A673 (cell line): ENCODE results near the gene NME1.

Source experiments
- CTCF ChIP-seq: fragments of 300-800, 200-600 bp; sonication (generic); conservative IDR thresholded peaks from 2 replicates; pipeline ENCODE4 v1.5.1; 2017; ENCODE audit warnings: low read depth, mild to moderate bottlenecking, antibody characterized with exemption, low read length, moderate library complexity, mixed read lengths
- EZH2 ChIP-seq: fragments of 200-600 bp; sonication (generic); IDR thresholded peaks from 2 replicates; pipeline ENCODE4 v1.6.1; 2017; ENCODE audit warnings: borderline replicate concordance, low read depth, mild to moderate bottlenecking, mixed read lengths, antibody characterized with exemption, low read length; ENCODE audit not compliant: poor library complexity, severe bottlenecking

- no peak for TF ChIP-seq CTCF
- no peak for TF ChIP-seq EZH2
These were observed 20.4 kb upstream of the NME1 start for GRCh38 chr17:51132964-51133319.
